Muscle of arm (tissue), 12 donors: Measurements from ENCODE around the gene EEF1AKMT4. TPM values are rescaled to one million over a fixed set of nuclear protein-coding genes. Genes with fewer than 3 reads are reported as not detected.
"Not testable (repeated sequence)": the region's sequence is repeated elsewhere in the genome, so short reads cannot be mapped to it uniquely, and the experiment has no call there.

Experiments
- DNase-seq: peaks from one replicate; pipeline ENCODE4 v3.0.0-alpha.2; 2013
- polyA plus RNA-seq, 12 donors: library from polyadenylated mRNA; unstranded; fragments of 120-200 nt; gene quantifications; one replicate each; pipeline ENCODE4 v1.2.1, GENCODE V29; 2013; ENCODE audit not compliant: insufficient read length in 12 of 12

The EEF1AKMT4 gene
- polyA plus RNA-seq, 12 donors: 0.84 to 2.5 (median 1.4) TPM; not detected in 2

DNA sequence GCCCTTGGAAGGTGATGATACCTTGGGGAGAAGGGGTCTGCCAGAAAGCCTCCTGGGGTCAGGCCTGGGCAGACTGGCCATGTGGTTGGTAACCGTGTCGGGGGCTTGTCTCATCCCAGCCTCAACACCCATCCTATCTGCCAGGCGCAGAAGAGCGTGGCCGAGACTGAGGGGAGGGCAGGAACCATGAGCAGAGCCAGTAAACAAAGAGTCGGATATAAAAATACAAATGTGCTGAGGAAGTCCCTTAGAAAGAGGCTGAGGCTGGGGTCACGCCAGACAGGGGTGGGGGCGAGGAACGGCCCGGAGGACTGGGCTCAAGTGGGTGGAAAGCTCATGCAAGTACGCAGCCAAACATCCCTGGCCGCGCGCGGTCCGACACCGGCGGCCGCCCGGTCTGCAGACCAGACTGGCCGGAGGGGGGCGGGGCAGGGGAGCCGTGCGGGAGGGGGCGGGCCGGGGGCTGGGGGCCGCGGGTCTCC is 10.0 kb downstream of the EEF1AKMT4 start:
- DNase-seq: no peak

DNA sequence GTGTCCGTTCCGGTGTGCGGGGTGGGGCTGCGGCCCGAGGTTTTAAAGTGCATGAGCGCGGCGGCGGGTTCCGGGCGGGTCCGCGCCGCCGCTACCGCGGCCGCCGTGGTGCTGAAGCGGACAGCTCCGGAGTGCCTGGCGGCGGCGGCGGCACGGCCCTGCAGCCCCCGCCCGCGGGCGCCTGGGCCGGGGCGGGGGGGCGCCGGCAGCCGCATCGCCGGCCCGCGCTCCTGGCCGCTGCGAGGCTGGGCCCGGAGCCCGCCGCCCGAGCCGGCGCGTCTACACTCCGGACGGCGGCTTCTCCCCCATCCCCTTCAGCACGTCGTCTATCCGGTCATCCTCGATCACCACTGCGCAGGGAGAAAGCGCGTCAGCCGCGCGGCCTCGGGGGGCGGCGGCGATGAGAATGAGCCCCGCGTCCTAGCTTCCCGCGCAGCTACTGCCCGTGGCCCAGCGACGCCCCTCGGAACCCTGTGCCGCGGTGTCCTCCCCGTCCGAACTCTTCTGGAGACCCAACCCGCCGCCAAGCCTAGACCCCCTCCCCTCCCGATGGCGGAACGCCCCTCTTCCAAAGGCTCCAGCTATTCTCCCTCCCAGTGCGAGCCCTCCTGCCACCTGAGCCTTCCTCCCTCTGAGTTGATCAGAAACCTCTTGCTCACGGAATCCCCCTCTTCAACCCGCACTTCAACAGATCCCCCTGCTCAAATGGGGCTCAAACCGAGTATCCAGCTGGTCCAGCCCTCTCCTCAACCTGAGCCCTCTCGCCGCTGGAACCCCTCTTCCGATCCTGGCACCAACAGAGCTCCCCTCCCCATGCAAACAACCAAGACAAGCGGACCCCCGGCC is 10.6 kb downstream of the EEF1AKMT4 start:
- DNase-seq: no peak

DNA sequence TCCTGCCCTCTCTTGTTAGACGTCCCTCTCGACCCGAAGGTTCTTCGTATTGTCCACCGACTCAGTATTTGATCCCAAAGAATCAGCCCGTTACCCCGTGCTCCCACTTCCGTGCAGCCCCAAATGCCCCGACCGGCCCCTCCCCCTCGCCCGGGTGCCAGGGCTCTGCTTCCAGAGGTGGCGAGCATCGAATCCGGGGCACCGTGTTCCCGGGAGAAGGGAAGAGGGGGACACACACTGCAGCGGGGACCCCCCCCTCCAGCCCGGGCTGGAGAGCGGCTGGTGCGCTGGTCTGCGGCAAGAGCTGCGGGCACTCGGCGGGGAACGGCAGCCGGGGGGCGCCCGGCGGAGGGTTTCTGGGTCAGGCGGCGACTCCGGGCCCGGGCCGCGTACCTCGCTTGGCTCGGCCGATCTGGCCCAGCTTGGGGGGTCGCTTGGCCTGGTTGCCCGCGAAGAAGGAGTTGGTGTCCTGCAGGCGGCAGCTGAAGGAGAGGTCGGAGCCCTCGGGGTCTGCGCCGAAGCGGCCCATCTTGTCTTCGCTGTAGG is 11.3 kb downstream of the EEF1AKMT4 start:
- no peak for DNase-seq

DNA sequence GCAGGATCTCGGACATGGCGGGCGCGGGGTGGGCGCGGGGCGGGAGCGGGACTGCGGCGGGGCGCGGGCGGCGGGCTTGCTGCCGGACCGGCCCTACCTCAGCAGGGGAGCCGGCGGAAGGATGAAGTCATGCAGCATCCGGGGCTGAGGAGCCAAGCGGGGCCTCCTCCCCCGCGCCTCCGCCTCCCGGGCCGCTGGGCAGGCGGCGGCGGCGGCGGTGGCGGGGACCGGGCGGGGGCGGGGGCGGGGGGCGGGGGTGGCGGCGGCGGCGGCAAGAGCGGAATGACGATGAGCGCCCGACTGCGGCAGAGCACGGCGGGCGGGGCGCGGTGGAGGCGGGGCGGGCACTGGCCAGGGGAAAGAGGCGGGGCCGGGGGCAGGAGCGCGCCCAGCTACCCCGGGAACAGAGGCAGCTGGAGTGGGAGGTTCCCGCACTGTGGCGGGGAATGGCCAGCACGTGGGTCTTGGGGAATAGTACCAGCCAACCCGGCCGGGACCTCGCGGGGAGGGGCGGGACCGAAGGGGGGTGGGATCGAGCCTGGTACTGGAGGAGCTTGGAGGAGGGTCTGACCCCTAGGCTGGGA is 11.9 kb downstream of the EEF1AKMT4 start, which contains the start of gene CAMK2N2:
Gene CAMK2N2 (minus strand): TSS at position 284 of the 584 bp plus-strand sequence. CDS start 268 bp downstream, at position 16.
- no peak for DNase-seq

DNA sequence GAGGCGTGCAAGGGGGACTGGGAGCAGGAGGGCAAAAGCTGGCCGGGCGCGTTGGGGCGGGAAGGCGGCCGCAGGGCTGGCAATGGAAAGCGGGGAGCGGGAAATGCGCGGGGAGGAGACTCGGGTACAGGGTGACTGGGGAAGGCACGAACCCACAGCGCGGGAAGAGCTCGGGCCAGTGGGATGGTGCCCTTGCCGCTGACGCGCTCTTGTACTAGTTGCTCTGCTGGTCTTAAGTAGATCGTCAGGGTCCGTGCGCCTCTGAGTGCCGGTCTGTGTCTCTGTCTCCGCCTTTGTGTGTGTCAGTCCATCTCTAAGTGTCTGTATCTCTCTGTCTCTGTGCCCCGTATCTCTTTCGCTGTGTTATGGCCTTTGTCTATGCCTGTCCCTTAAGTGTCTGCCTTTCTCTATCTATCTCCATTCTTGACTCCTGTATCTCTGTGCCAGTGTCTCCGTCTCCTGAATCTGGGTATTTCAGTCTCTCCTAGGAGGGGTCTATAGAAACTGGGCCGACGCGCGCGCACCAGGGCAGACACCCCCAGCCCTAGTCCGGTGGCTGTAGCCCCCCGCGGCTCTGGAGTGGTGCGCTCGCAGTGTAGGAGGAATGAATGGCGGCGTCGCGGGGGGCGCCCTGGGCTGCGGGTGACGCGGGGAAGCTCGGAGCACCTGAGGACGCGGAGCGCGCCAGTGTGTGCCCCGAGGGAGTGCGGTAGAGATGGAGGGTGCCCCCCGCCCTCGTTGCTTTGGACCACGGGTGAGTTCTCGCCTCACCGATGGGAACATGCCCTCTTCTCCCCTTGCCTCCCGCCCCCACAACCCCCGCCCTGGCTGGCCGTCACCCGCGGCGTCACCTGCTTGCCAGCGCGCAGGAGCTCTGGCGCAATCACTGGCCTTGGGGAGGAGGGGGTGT is 12.6 kb downstream of the EEF1AKMT4 start:
- DNase-seq: no peak

DNA sequence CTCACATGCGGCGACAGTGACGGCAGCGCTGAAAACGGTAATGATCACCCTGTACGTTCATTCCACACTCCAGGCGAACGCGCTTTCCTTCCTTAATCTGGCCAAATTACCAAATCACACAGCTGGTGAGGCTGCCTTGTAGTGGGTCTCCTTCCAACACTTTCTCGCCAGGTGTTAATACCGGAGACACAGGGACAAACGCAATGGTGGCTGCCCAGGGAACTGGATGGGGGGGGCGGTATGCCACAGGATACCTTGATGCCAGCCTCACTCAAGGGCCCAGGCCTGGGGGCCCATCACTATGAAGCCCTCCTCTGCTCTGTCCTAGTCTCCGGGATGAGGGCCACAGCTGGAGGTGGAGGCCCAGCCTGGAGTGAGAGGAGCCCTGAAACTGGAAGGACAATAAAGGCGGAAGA is 13.3 kb downstream of the EEF1AKMT4 start:
- no peak for DNase-seq

DNA sequence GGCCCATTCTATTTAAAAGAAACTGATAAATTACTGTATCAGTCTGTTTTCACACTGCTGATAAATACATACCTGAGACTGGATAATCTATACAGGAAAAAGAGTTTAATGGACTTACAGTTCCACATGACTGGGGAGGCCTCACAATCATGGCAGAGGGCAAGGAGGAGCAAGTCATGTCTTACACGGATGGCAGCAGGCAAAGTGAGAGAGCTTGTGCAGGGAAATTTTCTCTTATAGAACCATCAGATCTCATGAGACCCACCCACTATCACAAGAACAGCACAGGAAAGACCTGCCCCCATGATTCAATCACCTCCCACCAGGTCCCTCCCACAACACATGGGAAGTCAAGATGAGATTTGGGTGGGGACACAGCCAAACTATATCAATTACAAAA is 17.8 kb downstream of the EEF1AKMT4 start:
- DNase-seq: not testable (repeated sequence)

DNA sequence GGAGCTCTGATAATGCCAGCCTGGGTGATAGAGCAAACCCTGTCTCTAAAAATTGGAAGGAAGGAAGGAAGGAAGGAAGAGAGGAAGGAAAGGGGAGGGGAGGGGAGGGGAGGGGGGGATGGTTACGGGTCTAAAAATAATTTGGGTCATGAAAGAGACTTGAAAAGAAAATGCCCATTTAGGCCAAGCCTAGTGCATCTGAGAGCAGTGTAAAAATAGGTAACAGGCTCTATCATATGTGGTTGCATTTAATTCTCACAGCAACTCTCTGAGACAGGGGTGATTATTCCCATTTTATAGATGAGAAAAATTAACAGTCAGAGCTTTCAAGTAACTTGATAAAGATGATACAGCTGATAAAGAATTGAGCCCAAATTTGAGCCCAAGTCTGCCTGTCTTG is 22.8 kb downstream of the EEF1AKMT4 start:
- no peak for DNase-seq

DNA sequence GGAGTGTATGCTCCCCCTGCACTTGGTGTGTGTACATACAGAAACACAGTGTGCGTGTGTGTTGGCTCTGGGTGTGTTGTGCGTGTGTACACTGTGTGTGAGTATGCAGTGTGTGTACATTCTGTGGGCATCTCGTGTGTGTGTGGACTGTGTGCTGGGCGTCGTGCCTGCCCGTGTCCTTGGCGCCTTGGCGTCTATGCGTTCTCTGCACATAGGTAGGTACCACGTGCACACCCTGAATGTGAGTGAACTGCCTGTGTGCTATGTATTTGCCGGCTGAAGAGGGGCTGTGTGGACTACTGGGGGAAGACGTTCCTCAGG is 25.9 kb downstream of the EEF1AKMT4 start:
- no peak for DNase-seq

DNA sequence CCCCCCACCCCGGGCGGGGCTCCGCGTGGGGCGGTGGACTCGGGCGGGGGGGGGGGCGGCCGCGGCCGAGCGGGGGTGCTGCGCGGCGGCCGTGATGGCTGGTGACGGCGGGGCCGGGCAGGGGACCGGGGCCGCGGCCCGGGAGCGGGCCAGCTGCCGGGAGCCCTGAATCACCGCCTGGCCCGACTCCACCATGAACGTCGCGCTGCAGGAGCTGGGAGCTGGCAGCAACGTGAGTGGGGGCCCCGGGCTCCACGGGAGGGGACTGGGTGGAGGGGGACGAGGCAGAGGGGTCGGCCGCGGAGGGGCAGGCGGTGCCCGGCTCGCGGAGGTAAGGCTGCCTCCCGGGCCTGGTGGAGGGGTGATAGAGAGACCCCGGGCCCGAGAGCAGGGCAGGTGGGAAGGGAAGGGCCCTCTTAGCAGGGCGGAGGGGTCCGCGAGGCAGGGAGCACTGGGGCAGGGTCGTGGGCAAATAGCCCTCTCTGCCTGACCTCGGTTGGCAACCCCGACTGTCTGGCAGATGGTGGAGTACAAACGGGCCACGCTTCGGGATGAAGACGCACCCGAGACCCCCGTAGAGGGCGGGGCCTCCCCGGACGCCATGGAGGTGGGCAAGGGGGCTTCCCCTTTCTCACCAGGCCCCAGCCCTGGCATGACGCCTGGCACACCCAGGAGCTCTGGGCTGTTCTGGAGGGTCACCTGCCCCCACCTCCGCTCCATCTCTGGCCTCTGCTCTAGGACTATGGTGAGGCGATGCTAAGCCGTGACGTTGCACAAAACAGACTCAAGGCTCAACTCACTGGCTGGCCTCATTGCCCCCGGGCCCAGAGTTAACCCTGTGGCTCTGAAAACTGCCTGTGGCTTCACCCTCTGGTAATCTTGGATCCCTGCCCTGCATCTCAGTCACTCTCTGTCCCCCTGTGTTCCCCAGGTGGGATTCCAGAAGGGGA is 26.8 kb downstream of the EEF1AKMT4 start, which contains the start of gene ECE2:
Gene ECE2 (plus strand): TSS at position 62 of the 950 bp plus-strand sequence. CDS start 132 bp downstream, at position 194.
- DNase-seq: no peak

DNA sequence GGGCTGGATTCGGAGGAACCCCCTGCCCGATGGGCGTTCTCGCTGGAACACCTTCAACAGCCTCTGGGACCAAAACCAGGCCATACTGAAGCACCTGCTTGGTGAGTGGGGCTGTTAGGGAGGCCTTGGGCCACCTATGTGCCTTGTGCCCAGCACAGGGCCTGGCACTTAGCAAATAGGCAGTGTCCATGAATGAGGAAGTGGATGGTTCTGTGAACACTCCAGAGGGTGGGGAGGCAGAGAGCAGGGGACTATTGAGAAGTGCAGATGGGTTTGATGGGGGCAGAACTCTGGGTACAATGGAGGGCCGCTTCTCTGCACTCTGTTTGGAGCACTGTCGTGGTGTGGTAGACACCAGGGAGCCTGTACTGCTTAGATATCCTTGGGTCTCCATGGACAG is 27.9 kb downstream of the EEF1AKMT4 start:
- no peak for DNase-seq

DNA sequence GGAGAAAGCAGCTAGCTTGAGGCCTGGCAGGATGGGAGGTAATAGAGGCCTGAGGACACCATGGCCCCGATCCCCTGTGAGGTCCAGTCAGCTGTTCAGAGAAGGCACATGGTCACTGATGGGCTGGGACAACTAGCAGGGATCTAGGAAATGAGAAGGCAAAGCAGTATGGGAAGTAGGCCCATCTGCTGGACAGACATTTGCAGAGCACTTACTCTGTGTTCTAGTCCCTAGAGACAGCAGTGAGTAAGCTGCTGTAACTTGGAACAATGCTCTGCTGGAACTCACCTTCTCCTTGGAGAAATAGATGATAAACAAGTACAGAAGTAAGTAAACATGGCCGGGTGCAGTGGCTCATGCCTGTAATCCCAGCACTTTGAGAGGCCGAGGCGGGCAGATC is 33.5 kb downstream of the EEF1AKMT4 start:
- DNase-seq: no peak

DNA sequence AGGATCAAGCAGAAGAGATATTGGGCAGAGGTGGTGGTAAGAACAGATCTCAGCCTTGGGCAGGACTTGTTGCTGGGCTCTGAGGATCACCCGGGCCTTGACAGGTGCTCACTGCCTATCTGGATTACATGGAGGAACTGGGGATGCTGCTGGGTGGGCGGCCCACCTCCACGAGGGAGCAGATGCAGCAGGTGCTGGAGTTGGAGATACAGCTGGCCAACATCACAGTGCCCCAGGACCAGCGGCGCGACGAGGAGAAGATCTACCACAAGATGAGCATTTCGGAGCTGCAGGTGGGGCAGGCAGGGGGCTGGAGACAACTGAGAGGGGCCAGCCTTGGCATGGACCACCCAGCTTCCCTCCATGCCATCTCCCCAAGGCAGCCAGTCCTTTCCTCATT is 34.2 kb downstream of the EEF1AKMT4 start:
- DNase-seq: no peak

DNA sequence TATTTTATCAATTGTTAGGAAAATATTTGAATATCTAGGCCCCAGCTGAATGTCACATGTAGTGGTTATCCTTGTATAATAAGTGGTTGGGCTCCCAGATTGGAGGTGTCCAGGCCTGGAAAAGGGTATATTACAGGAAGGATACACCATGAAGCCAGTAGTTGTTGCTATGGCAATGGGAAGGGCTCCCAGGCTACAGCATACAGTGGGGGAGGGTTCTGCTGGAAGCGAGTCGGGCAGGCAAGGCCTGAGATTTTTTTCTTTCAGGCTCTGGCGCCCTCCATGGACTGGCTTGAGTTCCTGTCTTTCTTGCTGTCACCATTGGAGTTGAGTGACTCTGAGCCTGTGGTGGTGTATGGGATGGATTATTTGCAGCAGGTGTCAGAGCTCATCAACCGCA is 35.2 kb downstream of the EEF1AKMT4 start:
- DNase-seq: peak; percentile 88

DNA sequence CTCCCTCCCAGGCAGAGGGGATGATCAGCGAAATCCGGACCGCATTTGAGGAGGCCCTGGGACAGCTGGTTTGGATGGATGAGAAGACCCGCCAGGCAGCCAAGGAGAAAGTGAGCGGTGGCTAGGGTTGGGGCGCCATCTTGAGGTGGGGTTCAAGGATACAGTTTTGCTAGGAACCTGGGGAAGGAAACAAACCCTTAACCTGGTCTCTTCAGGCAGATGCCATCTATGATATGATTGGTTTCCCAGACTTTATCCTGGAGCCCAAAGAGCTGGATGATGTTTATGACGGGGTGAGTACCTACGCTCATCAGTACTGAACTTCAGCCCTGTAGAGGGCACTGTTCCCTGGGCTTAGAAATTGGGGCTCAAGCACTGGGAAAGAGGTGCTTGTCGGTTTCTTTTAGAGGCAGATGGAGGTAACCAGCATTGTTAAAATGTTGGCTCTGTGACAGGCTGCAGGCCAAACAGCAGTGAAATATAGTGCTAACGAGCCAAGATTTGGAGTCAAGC is 40.0 kb downstream of the EEF1AKMT4 start:
- DNase-seq: no peak

DNA sequence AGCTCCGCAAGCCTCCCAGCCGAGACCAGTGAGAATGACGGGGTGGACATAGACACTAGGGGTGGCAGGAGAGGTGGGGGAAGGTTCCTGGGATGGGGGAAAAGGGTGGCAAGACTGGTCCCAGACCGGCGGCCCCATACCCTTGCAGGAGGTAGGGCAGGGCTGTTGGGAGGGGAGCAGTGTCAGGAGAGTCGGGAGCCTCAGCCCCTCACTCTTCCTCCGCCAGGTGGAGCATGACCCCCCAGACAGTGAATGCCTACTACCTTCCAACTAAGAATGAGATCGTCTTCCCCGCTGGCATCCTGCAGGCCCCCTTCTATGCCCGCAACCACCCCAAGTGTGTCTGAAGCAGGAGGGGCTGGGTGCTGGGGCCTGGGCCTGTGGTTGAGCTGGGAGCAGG is 40.9 kb downstream of the EEF1AKMT4 start:
- no peak for DNase-seq

DNA sequence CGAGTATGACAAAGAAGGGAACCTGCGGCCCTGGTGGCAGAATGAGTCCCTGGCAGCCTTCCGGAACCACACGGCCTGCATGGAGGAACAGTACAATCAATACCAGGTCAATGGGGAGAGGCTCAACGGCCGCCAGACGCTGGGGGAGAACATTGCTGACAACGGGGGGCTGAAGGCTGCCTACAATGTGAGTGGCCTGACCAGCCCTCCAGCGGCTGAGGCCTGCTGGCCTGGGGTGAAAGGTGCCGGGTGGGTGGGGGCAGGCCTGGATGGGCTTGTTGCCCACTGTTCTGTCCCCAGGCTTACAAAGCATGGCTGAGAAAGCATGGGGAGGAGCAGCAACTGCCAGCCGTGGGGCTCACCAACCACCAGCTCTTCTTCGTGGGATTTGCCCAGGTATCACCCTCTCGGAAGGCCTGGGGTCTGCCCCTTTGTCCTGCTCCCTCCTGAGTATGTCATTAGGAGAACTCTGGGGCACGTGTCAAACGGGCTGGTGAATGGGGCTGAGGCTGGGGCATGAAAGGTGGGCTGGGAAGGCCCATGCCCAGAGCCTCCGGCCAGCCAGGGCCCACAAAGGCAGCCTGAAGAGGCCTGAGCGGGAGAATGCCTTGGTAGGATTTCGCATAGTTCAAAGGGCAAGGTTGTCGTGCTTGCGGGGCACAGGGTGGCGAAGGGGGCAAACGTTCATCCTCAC is 41.7 kb downstream of the EEF1AKMT4 start:
- DNase-seq: no peak

DNA sequence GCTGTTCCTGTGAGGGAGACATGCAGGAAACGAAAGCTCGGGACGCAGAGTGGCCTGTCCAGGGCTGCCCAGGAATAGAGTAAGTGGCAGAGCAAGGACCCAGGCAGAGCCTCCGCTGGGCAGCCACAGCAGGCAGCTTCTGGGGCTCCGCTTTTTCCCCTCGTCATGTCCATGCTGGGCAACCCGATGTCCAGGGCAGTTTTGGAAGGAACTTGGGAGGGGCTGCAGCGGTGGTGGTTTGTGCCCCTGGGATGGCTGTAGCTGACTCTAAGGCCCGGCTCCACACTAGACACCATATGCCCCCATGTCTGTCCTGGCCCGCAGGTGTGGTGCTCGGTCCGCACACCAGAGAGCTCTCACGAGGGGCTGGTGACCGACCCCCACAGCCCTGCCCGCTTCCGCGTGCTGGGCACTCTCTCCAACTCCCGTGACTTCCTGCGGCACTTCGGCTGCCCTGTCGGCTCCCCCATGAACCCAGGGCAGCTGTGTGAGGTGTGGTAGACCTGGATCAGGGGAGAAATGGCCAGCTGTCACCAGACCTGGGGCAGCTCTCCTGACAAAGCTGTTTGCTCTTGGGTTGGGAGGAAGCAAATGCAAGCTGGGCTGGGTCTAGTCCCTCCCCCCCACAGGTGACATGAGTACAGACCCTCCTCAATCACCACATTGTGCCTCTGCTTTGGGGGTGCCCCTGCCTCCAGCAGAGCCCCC is 42.4 kb downstream of the EEF1AKMT4 start:
- no peak for DNase-seq

DNA sequence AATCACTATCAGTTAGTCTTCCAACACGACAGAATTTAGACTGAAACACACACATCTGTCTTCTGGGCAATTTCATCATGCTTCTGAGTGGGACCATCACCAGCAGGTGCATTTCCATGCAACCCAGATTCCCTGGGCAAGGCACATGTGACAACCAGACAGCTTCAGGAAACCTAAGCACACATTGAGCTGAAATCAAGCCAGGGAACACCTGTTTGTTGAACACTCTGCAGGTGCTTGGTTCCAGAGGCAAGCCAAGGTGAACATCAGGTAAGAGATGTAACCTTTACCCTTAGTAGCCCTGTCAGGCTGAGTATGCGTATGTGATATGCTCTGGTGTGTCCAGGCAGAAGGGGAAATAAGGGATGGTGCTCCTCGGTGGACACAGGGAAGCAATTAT is 46.3 kb downstream of the EEF1AKMT4 start:
- no peak for DNase-seq
